Fibroblast of the conjunctiva (primary cell): ENCODE data around the gene HTR2B.
"Not testable (repeated sequence)": the region's sequence is repeated elsewhere in the genome, so short reads cannot be mapped to it uniquely, and the experiment has no call there.

Experiments used
- DNase-seq: peaks from one replicate; pipeline ENCODE4 v3.0.0-alpha.2; 2010; ENCODE audit warnings: low read depth

Gene HTR2B

GRCh38 chr2:231133365-231134099 lies 8.7 kb upstream of the HTR2B start:
- no peak for DNase-seq

GRCh38 chr2:231132129-231132528 lies 7.3 kb upstream of the HTR2B start:
- no peak for DNase-seq

- DNase-seq = no peak
These were observed 5.7 kb upstream of the HTR2B start for GRCh38 chr2:231130336-231131056.

GRCh38 chr2:231129216-231129615 lies 4.4 kb upstream of the HTR2B start:
- DNase-seq = no peak

- no peak for DNase-seq
These were observed 3.7 kb upstream of the HTR2B start for GRCh38 chr2:231128541-231128940.

- DNase-seq = no peak
These were observed 3.1 kb upstream of the HTR2B start for GRCh38 chr2:231127936-231128335.

GRCh38 chr2:231127480-231127879 lies 2.6 kb upstream of the HTR2B start:
- no peak for DNase-seq

GRCh38 chr2:231126123-231126522 lies 1.3 kb upstream of the HTR2B start:
- no peak for DNase-seq

GRCh38 chr2:231123362-231123898 lies 1.4 kb downstream of the HTR2B start:
- no peak for DNase-seq

GRCh38 chr2:231118614-231118942 lies 6.3 kb downstream of the HTR2B start:
- DNase-seq = no peak

GRCh38 chr2:231117922-231118613 lies 6.8 kb downstream of the HTR2B start:
- DNase-seq = no peak

GRCh38 chr2:231117148-231117547 lies 7.7 kb downstream of the HTR2B start:
- no peak for DNase-seq

GRCh38 chr2:231115651-231116050 lies 9.2 kb downstream of the HTR2B start:
- no peak for DNase-seq

- no peak for DNase-seq
These were observed 11.4 kb downstream of the HTR2B start for GRCh38 chr2:231113489-231113888.

- DNase-seq = peak; percentile 30
These were observed 12.9 kb downstream of the HTR2B start for GRCh38 chr2:231111987-231112386.

GRCh38 chr2:231110551-231110950 lies 14.3 kb downstream of the HTR2B start:
- DNase-seq = peak; percentile 73

GRCh38 chr2:231104115-231104713 lies 20.6 kb downstream of the HTR2B start:
- DNase-seq = peak; percentile 61

- DNase-seq = no peak
These were observed 22.1 kb downstream of the HTR2B start for GRCh38 chr2:231102772-231103171.

GRCh38 chr2:231100990-231101389 lies 23.9 kb downstream of the HTR2B start:
- no peak for DNase-seq

- DNase-seq = not testable (repeated sequence)
These were observed 24.5 kb downstream of the HTR2B start for GRCh38 chr2:231100321-231100720.

- DNase-seq = no peak
These were observed 24.9 kb downstream of the HTR2B start for GRCh38 chr2:231099918-231100317.

- DNase-seq = no peak
These were observed 30.0 kb downstream of the HTR2B start for GRCh38 chr2:231094736-231095346.
